Immature natural killer cell (primary cell): ENCODE measurements around the gene TSEN34. TPM values are rescaled to one million over a fixed set of nuclear protein-coding genes. Genes with fewer than 3 reads are reported as not detected.
"Not testable (repeated sequence)": the region's sequence is repeated elsewhere in the genome, so short reads cannot be mapped to it uniquely, and the experiment has no call there.

Experiments
- DNase-seq, 3 donors: peaks; one replicate each; pipeline ENCODE4 v3.0.0; 2022; ENCODE audit warnings: mixed read lengths in 1 of 3
- H3K27ac Mint-ChIP-seq, 6 donors: one replicate each; pipeline ENCODE4 v1.8.0; 2020; ENCODE audit warnings: mixed read lengths in 6 of 6, mild to moderate bottlenecking in 5 of 6, inconsistent platforms in 4 of 6, moderate library complexity in 3 of 6
- H3K27me3 Mint-ChIP-seq, 3 donors: one replicate each; pipeline ENCODE4 v1.8.0; 2020 to 2021; ENCODE audit warnings: low read depth in 3 of 3, mild to moderate bottlenecking in 3 of 3, mixed read lengths in 3 of 3, moderate library complexity in 3 of 3, inconsistent platforms in 1 of 3
- H3K36me3 Mint-ChIP-seq, 3 donors: one replicate each; pipeline ENCODE4 v1.8.0; 2020; ENCODE audit warnings: mixed read lengths in 3 of 3, inconsistent platforms in 2 of 3, mild to moderate bottlenecking in 2 of 3
- H3K4me1 Mint-ChIP-seq, 2 donors: one replicate each; pipeline ENCODE4 v1.8.0; 2020; ENCODE audit warnings: inconsistent platforms in 2 of 2, mild to moderate bottlenecking in 2 of 2, mixed read lengths in 2 of 2, moderate library complexity in 1 of 2
- H3K4me3 Mint-ChIP-seq, 5 donors: one replicate each; pipeline ENCODE4 v1.8.0; 2020; ENCODE audit warnings: mild to moderate bottlenecking in 5 of 5, mixed read lengths in 5 of 5, inconsistent platforms in 3 of 5, moderate library complexity in 3 of 5
- H3K9me3 Mint-ChIP-seq, 6 donors: one replicate each; pipeline ENCODE4 v1.8.0; 2020; ENCODE audit warnings: mild to moderate bottlenecking in 6 of 6, mixed read lengths in 6 of 6, inconsistent platforms in 4 of 6, moderate library complexity in 3 of 6
- polyA plus RNA-seq, 3 donors: library from polyadenylated mRNA; unstranded; fragments of 300-500 nt; fragmentation: Illumina TruSeq; gene quantifications; one replicate each; pipeline ENCODE4 v1.2.3, GENCODE V29; 2021

TSEN34 gene
- polyA plus RNA-seq, 3 donors from 2014 or later, result 26.6 to 36.4 (median 34.0) TPM

DNA sequence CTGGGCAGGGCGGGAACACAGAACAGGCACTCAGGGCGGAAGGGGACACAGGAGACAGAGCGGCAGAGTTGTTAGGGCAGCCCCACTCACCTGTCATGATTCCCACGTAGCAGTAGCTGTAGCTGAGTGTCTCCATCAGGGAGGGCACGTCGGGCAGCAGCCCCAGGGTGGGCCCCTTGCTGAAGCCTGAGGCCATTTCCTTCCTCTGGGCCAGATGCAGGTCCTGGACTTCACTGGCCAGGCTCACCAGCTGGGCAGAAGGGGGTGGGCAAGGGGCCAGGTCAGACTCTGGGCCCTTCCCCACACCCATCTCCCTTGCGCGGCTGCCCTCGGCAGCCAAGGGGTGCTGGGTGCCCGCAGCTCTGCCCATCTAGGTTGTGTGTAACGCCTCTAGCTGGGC lies 7.7 kb upstream of the TSEN34 start:
- H3K4me3 Mint-ChIP-seq, result no peak overlapping the region
- H3K27me3 Mint-ChIP-seq, result peaks cover 0 to 2% (median 0%) of the 10 kb centered on the region in 3 donors
- H3K27ac Mint-ChIP-seq, result no peak overlapping the region
- peaks cover 10 to 11% of the 10 kb centered on the region in 2 donors for H3K4me1 Mint-ChIP-seq
- no peaks in the 10 kb centered on the region for H3K9me3 Mint-ChIP-seq
- no peak for DNase-seq
- peaks cover 0 to 11% (median 3%) of the 10 kb centered on the region in 3 donors for H3K36me3 Mint-ChIP-seq

DNA sequence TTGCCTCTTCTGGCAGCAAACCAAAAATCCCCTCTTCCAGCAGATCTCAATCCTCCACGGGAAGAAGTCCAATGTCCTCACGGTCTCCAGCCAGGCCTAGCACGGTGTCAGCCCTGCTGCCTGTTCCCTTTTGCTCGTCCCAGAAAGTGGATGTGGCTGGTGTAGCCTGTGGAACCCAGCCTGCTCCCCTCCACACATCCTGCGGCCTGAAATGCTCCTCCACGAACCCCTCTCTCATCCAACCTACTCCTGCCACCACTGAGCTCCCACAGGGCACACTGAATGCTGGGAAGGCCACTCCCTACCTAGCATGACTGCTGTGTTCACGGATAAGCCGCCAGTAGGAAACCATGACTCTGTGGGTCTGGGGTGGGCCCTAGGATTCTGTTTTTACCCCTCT lies 4.8 kb upstream of the TSEN34 start:
- Mint-ChIP-seq H3K27me3 (peaks cover 15 to 16% (median 15%) of the 10 kb centered on the region in 3 donors), H3K9me3 (no peaks in the 10 kb centered on the region), H3K4me3 (no peak overlapping the region), H3K27ac (peak overlapping the region in 1 of 6 donors; percentile 34), H3K4me1 (peaks cover 19 to 22% of the 10 kb centered on the region in 2 donors), H3K36me3 (peaks cover 0 to 11% (median 3%) of the 10 kb centered on the region in 3 donors)
- DNase-seq, result no peak

GRCh38 chr19:54186934-54187381 lies 4.2 kb upstream of the TSEN34 start:
- Mint-ChIP-seq H3K4me3 (peak overlapping the region; percentile 36 to 80 (median 64)), H3K36me3 (peaks cover 0 to 11% (median 3%) of the 10 kb centered on the region in 3 donors), H3K27me3 (peaks cover 15 to 16% (median 15%) of the 10 kb centered on the region in 3 donors), H3K27ac (peak overlapping the region in 5 of 6 donors; percentile 47 to 87 (median 71)), H3K9me3 (no peaks in the 10 kb centered on the region), H3K4me1 (peaks cover 25 to 28% of the 10 kb centered on the region in 2 donors)
- DNase-seq, result no peak

DNA sequence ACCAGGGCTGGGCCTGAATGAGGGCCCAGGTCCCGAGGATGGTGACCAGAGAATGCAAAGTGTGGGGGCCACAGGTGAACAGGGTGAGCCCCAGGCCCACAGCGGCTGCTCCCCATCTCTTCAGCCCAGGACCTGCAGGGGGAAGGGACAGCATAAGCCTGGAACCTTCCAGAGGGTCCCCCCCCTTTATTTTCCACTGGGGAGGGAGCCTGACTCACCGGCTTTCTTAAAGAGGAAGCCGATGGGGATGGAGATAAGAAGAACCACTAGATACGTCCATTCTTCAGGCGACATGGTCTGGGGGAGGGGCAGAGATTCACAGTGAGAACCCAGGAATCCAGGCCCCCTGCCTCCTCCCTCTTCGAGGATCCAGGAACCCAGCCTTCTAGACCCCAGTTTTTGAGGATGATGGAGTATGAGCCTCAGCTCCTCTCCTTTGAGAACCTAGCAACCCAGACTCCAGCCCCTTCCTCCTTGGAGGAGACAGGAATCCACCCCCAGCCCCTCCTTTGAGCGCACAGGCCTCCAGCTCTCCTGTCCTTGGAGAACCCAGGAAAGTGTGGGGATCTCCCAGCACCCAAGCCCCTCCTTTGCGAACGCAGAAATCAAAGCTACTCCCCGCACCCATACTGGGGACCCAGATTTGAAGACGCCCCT lies 2.8 kb upstream of the TSEN34 start:
- Mint-ChIP-seq H3K27ac (peak overlapping the region; percentile 80 to 91 (median 84)), H3K9me3 (no peaks in the 10 kb centered on the region), H3K27me3 (peaks cover 15 to 18% (median 15%) of the 10 kb centered on the region in 3 donors), H3K4me3 (peak overlapping the region; percentile 70 to 98 (median 80)), H3K36me3 (peaks cover 0 to 11% (median 3%) of the 10 kb centered on the region in 3 donors), H3K4me1 (peaks cover 38 to 42% of the 10 kb centered on the region in 2 donors)
- peak in 1 of 3 donors; percentile 13 for DNase-seq

- Mint-ChIP-seq H3K9me3 (no peaks in the 10 kb centered on the region), H3K4me3 (peak within 1 kb of the TSS; percentile 93 to 100 (median 94)), H3K27ac (peak within 1 kb of the TSS; percentile 98 to 100 (median 99)), H3K27me3 (peaks cover 15 to 18% (median 15%) of the 10 kb centered on the region in 3 donors), H3K36me3 (peaks cover 0 to 7% (median 0%) of the 10 kb centered on the region in 3 donors), H3K4me1 (peaks cover 39 to 43% of the 10 kb centered on the region in 2 donors)
- DNase-seq, result no peak
Observed at GRCh38 chr19:54189145-54189734, 1.9 kb upstream of the TSEN34 start, which contains the start of gene MBOAT7. MBOAT7 (minus strand) TSS chr19:54189580; CDS start chr19:54188508, 1,072 bp downstream.

- Mint-ChIP-seq H3K27ac (peak overlapping the region; percentile 98 to 100 (median 99)), H3K27me3 (peaks cover 15 to 18% (median 15%) of the 10 kb centered on the region in 3 donors), H3K4me1 (peaks cover 39 to 43% of the 10 kb centered on the region in 2 donors), H3K4me3 (peak overlapping the region; percentile 93 to 100 (median 94)), H3K9me3 (no peaks in the 10 kb centered on the region), H3K36me3 (peaks cover 0 to 7% (median 2%) of the 10 kb centered on the region in 3 donors)
- peak; percentile 100 for DNase-seq
Observed at GRCh38 chr19:54189735-54190502, 1.2 kb upstream of the TSEN34 start.

GRCh38 chr19:54190503-54191010 lies 551 bp upstream of the TSEN34 start:
- peaks cover 15 to 18% (median 15%) of the 10 kb centered on the region in 3 donors for H3K27me3 Mint-ChIP-seq
- H3K36me3 Mint-ChIP-seq, result peaks cover 2 to 8% (median 3%) of the 10 kb centered on the region in 3 donors
- H3K9me3 Mint-ChIP-seq, result no peaks in the 10 kb centered on the region
- DNase-seq, result peak; percentile 100
- H3K4me3 Mint-ChIP-seq, result peak overlapping the region; percentile 93 to 100 (median 94)
- H3K27ac Mint-ChIP-seq, result peak overlapping the region; percentile 98 to 100 (median 99)
- peaks cover 39 to 43% of the 10 kb centered on the region in 2 donors for H3K4me1 Mint-ChIP-seq

DNA sequence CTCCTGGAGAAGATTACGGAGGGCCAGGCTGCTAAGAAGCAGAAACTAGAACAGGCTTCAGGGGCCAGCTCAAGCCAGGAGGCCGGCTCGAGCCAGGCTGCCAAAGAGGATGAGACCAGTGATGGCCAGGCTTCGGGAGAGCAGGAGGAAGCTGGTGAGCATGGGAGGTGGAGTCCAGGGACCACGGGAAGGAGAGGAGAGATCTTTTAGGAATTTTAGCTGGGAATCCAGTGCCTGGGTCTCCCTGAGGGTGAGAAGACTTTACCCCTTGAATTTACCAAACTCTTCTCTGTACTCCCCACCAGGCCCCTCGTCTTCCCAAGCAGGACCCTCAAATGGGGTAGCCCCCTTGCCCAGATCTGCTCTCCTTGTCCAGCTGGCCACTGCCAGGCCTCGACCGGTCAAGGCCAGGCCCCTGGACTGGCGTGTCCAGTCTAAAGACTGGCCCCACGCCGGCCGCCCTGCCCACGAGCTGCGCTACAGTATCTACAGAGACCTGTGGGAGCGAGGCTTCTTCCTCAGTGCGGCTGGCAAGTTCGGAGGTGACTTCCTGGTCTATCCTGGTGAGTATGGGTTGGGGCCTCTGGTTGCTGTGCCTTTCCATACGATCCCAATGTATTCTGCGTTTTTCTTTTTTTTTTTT lies 824 bp downstream of the TSEN34 start:
- Mint-ChIP-seq H3K4me1 (peaks cover 39 to 43% of the 10 kb centered on the region in 2 donors), H3K4me3 (peak overlapping the region; percentile 93 to 100 (median 94)), H3K36me3 (peaks cover 2 to 7% (median 5%) of the 10 kb centered on the region in 3 donors), H3K9me3 (no peaks in the 10 kb centered on the region), H3K27me3 (peaks cover 15 to 18% (median 15%) of the 10 kb centered on the region in 3 donors), H3K27ac (peak overlapping the region; percentile 87 to 99 (median 92))
- no peak for DNase-seq

DNA sequence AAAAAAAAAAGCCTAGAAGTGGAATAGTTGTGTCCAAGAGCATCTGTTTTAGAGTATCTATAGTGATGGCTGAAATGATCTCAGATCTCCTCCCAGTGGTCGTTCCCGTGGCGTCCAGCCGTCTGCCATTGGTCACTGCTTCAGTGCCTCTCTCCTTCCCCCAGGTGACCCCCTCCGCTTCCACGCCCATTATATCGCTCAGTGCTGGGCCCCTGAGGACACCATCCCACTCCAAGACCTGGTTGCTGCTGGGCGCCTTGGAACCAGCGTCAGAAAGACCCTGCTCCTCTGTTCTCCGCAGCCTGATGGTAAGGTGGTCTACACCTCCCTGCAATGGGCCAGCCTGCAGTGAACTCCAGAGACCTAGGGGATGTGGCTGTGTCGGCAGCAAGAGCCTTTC lies 1.9 kb downstream of the TSEN34 start:
- Mint-ChIP-seq H3K4me3 (peak overlapping the region in 4 of 5 donors; percentile 52 to 93 (median 74)), H3K27ac (peak overlapping the region in 4 of 6 donors; percentile 18 to 66 (median 60)), H3K27me3 (peaks cover 13 to 18% (median 15%) of the 10 kb centered on the region in 3 donors), H3K9me3 (no peaks in the 10 kb centered on the region), H3K4me1 (peaks cover 31 to 35% of the 10 kb centered on the region in 2 donors), H3K36me3 (peaks cover 2 to 7% (median 5%) of the 10 kb centered on the region in 3 donors)
- no peak for DNase-seq

- H3K4me1 Mint-ChIP-seq, result peaks cover 24 to 31% of the 10 kb centered on the region in 2 donors
- peaks cover 13 to 16% (median 16%) of the 10 kb centered on the region in 3 donors for H3K27me3 Mint-ChIP-seq
- H3K9me3 Mint-ChIP-seq, H3K27ac Mint-ChIP-seq, DNase-seq, H3K4me3 Mint-ChIP-seq, H3K36me3 Mint-ChIP-seq: not testable (repeated sequence)
Observed at GRCh38 chr19:54194463-54194862, 3.4 kb downstream of the TSEN34 start.

DNA sequence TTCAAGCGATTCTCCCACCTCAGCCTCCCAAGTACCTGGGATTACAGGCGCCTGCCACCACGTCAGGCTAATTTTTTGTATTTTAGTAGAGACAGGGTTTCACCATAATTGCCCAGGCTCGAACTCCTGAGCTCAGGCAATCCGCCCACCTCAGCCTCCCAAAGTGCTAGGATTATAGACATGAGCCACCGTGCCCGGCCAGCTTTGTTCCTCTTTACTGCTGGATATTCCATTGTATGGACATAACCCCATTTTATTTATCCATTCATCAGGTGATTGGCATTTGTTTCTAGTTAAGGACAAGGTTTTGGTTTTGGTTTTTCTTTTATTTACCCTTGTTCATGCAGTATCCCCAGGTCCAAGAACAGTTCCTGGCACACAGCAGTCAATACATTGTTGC lies 5.4 kb downstream of the TSEN34 start:
- Mint-ChIP-seq H3K4me1 (peaks cover 35 to 39% of the 10 kb centered on the region in 2 donors), H3K9me3 (no peaks in the 10 kb centered on the region), H3K4me3 (no peak overlapping the region), H3K27me3 (peaks cover 8 to 10% (median 9%) of the 10 kb centered on the region in 3 donors), H3K27ac (no peak overlapping the region), H3K36me3 (peaks cover 2 to 7% (median 5%) of the 10 kb centered on the region in 3 donors)
- DNase-seq, result no peak

DNA sequence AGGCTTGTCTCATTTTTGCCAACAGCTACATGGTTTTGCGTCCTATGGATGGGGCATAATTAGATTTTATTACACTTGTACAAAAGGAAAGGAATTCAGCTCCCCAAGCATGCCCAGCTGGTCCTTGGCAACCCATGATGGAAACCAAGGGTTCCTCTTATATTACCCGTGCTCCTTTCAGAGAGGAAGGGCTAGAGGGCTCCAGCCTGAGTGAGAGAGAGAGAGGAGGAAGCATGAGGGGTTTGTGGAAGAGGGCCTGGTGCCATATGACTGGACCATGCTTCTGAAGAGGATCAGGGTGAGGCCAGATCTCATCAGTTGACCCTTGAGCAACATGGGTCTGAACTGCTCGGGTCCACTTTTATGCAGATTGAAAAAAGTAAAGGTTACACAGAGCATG lies 6.0 kb downstream of the TSEN34 start:
- Mint-ChIP-seq H3K27me3 (peaks cover 8 to 12% (median 12%) of the 10 kb centered on the region in 3 donors), H3K36me3 (peaks cover 2 to 7% (median 5%) of the 10 kb centered on the region in 3 donors), H3K4me1 (peaks cover 35 to 39% of the 10 kb centered on the region in 2 donors), H3K27ac (peak overlapping the region in 3 of 6 donors; percentile 16 to 60 (median 29)), H3K4me3 (no peak overlapping the region), H3K9me3 (no peaks in the 10 kb centered on the region)
- DNase-seq, result no peak
